GDM1 (cell line): Measurements from ENCODE around the gene GRIK1.

Source experiments
- DNase-seq: peaks from one replicate; lab custom pipeline; 2025; lab: John Stamatoyannopoulos, UW

Gene GRIK1

DNA sequence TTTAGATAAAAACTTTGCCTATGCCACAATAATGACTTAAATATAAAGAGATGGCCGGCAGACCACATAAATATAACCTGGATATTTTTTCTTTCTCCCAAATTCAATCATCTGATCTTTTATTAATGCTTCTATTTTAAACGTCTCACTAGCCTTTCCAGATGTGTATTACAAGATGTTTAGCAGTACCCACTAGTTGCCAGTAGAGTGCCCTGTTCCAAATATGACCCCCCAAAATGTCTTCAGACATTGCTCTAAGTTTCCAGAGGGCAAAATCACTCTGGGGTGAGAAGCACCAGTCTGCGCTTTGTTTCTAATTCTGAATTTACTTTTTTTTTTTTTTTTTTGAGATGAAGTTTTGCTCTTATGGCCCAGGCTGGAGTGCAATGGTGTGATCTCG, 268.1 kb downstream of the GRIK1 start:
- no peak for DNase-seq

GRCh38 chr21:29670228-29670627, 269.6 kb downstream of the GRIK1 start:
- DNase-seq = no peak

GRCh38 chr21:29669416-29669815, 270.4 kb downstream of the GRIK1 start:
- no peak for DNase-seq

DNA sequence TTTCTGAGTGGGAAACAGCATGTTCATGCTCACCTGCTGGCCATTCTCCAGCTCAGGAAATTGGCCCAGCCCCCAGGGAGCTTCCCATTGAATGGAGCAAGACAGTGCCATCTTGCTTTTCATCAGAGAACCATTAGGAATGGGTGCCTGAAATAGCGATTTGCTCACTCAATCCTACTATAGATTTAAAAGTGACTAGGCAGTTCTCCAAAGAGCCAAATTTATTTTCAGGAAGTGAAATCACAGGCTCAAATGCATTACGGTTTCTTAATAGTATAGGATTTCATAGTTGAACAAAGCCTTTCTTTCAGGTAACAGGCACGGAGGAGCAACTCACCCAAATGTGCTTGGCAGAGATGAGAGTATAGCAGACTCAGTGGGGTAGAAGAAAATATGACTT, 272.1 kb downstream of the GRIK1 start:
- no peak for DNase-seq

GRCh38 chr21:29664615-29665014, 275.2 kb downstream of the GRIK1 start:
- no peak for DNase-seq

GRCh38 chr21:29661672-29662442, 277.9 kb downstream of the GRIK1 start:
- DNase-seq = no peak

GRCh38 chr21:29660047-29660720, 279.6 kb downstream of the GRIK1 start:
- DNase-seq = no peak

DNA sequence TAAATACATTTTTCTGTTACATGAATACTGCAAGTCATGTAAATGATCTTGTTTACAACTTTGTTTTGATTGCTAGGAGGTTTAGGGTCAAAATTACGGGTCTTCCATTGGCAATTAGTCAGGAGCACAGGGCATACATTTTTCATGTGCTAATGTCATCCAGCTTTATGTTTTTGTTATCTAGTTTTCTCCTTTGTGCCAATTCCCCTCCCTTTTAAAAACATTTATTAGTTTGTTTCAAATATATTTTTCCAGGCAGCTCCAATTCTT, 280.9 kb downstream of the GRIK1 start:
- no peak for DNase-seq

DNA sequence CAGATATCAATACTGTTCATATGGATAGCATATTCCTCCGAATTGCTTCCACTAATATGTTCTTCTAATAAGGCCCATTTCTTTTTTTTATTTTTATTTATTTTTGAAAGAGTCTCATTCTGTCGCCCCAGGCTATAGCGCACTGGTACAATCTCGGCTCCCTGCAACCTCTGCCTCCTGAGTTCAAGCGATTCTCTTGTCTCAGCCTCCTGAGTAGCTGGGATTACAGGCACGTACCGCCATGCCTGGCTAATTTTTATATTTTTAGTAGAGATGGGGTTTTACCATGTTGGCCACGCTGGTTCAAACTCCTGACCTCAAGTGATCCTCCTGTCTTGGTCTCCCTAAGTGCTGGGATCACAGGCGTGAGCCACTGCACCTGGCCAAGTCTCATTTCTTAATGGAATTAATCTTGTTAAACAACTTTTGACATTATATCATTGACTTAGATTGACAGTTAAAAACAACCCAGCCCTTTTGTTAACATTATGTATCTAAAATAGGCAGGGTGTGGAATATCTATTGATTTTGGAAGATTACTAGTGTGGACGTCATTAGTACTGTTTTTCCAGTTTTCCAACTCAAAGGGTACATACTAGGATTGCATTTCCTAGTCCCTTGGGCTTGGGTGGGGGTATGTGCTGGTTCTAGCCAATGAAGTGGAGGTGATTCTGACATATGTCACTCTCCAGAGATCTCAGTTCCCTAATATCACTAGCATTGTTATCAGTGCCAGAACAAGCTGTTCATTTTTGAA, 281.4 kb downstream of the GRIK1 start:
- DNase-seq = no peak

- no peak for DNase-seq
Measured at GRCh38 chr21:29657240-29657989, 282.4 kb downstream of the GRIK1 start.

DNA sequence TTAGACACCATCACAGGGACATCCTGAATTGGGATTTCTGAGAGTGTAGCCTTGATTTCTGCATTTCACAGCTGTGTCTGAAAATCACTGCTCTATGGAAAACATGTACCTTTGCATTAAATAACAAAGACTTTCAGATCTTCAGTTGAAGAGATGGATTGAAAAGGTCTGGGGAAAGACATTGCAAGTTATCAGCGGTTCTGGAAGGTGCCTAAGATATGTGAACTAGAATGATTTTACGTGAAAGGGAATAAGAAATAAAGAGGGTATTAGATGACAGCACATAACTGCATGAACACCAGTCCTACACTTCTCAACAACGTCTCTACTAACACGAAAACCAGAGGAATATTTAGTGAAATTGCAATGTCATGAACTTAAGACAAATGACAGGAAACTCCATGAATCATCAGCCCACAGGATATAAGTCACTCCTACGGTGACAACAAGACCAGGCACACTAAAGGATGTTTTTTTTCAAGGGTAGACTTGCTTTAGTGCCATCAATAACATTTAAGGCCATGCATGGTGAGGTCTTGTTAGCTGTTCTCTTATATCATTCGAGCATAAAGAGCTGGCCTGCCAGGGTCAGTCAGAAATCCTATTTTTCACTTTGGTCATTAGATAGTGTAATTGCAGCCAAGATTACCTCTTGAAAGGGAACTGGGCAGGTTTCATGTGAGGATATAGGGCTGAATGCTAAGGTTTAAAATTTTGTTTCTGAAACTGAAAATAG, 283.1 kb downstream of the GRIK1 start:
- peak; percentile 78 for DNase-seq

GRCh38 chr21:29655577-29655976, 284.2 kb downstream of the GRIK1 start:
- no peak for DNase-seq

GRCh38 chr21:29654855-29655254, 284.9 kb downstream of the GRIK1 start:
- DNase-seq = no peak

DNA sequence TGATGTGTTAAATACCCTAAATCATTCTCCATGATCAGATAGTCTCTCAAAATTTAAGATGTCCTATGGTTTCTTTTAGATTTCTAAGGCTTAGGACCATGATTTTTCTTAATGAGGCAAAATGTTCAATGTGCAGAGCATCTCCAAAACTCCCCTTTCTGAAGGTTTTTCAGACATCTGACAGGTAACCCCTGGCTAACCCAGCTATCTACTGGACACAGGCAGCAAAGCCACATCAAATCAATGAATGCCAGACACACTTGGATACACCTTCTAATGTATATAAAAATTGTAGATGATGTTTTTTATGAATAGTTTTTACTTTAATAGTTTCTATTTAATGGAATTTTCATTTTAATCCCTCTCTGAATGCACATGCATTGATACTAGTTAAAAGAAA, 285.6 kb downstream of the GRIK1 start:
- DNase-seq = no peak

GRCh38 chr21:29650523-29651022, 289.2 kb downstream of the GRIK1 start:
- no peak for DNase-seq

GRCh38 chr21:29649406-29649814, 290.4 kb downstream of the GRIK1 start:
- DNase-seq = no peak

DNA sequence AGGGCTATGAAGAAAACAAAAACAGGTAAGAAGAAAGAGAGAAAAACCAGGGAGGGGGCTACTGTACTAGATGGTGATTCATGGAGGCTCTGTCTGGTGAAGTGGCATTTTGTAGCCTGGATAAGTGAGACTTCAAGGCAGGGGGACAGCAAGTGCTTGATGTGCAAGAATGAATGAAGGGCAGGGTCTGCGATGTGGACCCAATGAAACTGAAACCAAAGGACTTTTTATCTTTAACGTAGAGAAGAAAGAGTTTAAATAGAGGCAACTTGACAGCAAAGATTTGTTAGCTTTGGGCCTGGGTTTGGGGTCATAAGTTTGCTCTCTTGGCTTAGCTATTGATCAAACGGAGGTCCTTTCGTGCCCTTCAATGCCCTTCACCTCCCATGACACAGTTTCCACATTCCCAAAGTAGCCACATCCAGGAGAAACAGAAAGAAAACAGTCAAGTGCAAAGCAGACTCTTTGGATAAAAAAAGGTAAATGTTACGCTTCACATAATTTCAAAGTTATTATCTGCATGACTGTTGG, 291.0 kb downstream of the GRIK1 start:
- DNase-seq = no peak

GRCh38 chr21:29647353-29647781, 292.4 kb downstream of the GRIK1 start:
- DNase-seq = no peak

DNA sequence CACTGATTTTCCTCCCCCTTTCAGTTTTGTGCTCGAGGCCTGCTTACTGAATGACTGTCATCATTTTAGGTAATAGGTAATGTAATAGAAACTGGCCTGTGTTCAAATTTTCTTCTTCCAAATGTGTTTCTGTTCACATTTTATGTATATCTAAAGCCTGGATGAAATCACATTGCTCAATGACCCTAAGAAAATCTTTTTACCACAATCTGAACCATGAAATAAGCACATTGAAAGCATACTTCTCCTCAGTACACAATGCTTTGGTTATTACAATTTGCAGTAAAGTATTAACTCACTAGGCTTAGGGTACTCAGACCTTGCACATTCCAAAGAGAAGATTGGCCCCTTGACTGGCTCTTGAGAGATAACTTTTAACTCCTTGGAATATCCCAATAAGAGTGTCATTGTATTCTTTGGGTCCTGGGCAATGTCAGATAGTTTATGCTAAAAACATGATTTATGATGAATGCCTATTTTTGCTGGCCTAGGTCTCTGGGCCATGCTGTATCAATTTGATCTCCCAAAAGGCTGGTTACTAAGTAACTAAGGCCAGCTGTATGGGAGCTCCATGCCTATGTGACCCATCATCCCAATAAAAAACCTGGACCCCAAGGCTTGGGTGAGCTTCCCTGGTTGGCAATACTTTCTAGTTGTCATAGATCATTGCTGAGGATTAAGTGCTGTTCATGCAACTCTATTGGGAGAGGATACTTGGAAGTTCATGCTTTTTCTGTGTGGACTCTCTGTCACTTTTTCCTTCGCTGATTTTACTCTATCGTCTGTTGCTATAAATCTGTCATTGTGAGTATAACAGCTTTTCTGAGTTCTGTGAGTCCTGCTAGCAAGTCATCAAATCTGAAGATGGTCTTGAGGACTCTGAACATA, 293.9 kb downstream of the GRIK1 start:
- DNase-seq = no peak

- DNase-seq = no peak
Measured at GRCh38 chr21:29643289-29643688, 296.5 kb downstream of the GRIK1 start.
